Left ventricle myocardium inferior (tissue), 1 donor: ENCODE measurements around the gene DYNC1LI1. TPM values are rescaled to one million over a fixed set of nuclear protein-coding genes. Genes with fewer than 3 reads are reported as not detected.

Experiments used
- DNase-seq: peaks from one replicate; pipeline ENCODE4 v3.0.0-alpha.2; 2020
- H3K27ac ChIP-seq: fragments of 200-600 bp; replicated peaks from 2 replicates; pipeline ENCODE4 v1.8.0; 2021
- H3K27me3 ChIP-seq: fragments of 200-600 bp; 2 replicates; pipeline ENCODE4 v1.8.0; 2021; ENCODE audit warnings: low read depth
- H3K36me3 ChIP-seq: fragments of 200-600 bp; 2 replicates; pipeline ENCODE4 v1.8.0; 2021
- H3K4me1 ChIP-seq: fragments of 200-600 bp; 2 replicates; pipeline ENCODE4 v1.8.0; 2021
- H3K4me3 ChIP-seq: fragments of 200-600 bp; 2 replicates; pipeline ENCODE4 v1.8.0; 2021; ENCODE audit warnings: mild to moderate bottlenecking, moderate library complexity
- H3K9me3 ChIP-seq: fragments of 200-600 bp; replicated peaks from 2 replicates; pipeline ENCODE4 v1.8.0; 2021
- CTCF ChIP-seq: fragments of 200-600 bp; IDR thresholded peaks from 2 replicates; pipeline ENCODE4 v1.8.0; 2021; ENCODE audit warnings: antibody characterized with exemption, mild to moderate bottlenecking, borderline replicate concordance
- intact Hi-C: fragments of 100-400 bp; cut with micrococcal nuclease; formaldehyde crosslinking; loops from one replicate; pipeline ENCODE4 v1.11.0; 2022
- total RNA-seq: library from RNA; stranded (reverse); fragmentation: NEBNext Ultra II Directional; extraction: Animal tissue kit (Norgen Biotek cat#: 25700); gene quantifications from one replicate; pipeline ENCODE4 v1.2.1, GENCODE V29; 2021
- donor health status: DM: no; HTN: yes; CAD: no; lungs with severe emphysema.

The DYNC1LI1 gene
- total RNA-seq, 1 donor from 2014 or later = 53.8 TPM

GRCh38 chr3:32601722-32602121, 31.1 kb upstream of the DYNC1LI1 start:
- Histone ChIP-seq H3K9me3 (no peaks in the 10 kb centered on the region), H3K36me3 (no peaks in the 10 kb centered on the region), H3K27ac (no peak overlapping the region), H3K4me1 (peaks cover 16% of the 10 kb centered on the region), H3K27me3 (no peaks in the 10 kb centered on the region), H3K4me3 (no peak overlapping the region)
- intact Hi-C loops = no loop called here
- no peak for DNase-seq
- TF ChIP-seq CTCF = no peak

GRCh38 chr3:32597656-32598055, 27.0 kb upstream of the DYNC1LI1 start:
- H3K4me1 ChIP-seq = peaks cover 39% of the 10 kb centered on the region
- no peak overlapping the region for H3K4me3 ChIP-seq
- no peak for TF ChIP-seq CTCF
- no peak overlapping the region for H3K27ac ChIP-seq
- DNase-seq = no peak
- no peaks in the 10 kb centered on the region for H3K36me3 ChIP-seq
- no peaks in the 10 kb centered on the region for H3K9me3 ChIP-seq
- intact Hi-C loops = no loop called here
- no peaks in the 10 kb centered on the region for H3K27me3 ChIP-seq

DNA sequence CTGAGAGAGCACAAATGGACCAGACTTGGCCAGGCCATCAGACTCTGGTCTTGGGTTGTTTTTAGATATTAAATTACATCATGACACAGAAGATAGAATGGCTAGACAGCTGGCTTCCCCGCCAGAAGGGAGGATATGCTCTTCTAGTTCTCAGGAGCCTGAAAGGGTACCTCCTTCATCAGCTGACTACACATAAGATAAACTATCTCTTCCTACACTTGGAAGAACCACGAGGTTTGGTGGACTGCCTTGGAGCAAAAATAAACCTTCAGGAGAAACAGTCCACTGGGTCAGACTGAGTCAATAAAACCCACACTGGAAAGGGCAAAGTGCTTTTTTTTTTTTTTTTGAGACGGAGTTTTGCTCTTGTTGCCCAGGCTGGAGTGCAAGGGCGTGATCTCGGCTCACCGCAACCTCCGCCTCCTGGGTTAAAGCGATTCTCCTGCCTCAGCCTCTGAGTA, 26.3 kb upstream of the DYNC1LI1 start:
- Histone ChIP-seq H3K4me3 (no peak overlapping the region), H3K27me3 (no peaks in the 10 kb centered on the region), H3K4me1 (peaks cover 40% of the 10 kb centered on the region), H3K36me3 (no peaks in the 10 kb centered on the region), H3K27ac (peak overlapping the region; percentile 48), H3K9me3 (no peaks in the 10 kb centered on the region)
- peak; percentile 38 for DNase-seq
- intact Hi-C loops = no loop called here
- no peak for TF ChIP-seq CTCF

- intact Hi-C loops = no loop called here
- no peaks in the 10 kb centered on the region for H3K9me3 ChIP-seq
- no peak overlapping the region for H3K4me3 ChIP-seq
- no peaks in the 10 kb centered on the region for H3K27me3 ChIP-seq
- no peaks in the 10 kb centered on the region for H3K36me3 ChIP-seq
- no peak for DNase-seq
- no peak for TF ChIP-seq CTCF
- H3K27ac ChIP-seq = peak overlapping the region; percentile 48
- H3K4me1 ChIP-seq = peaks cover 43% of the 10 kb centered on the region
Measured at GRCh38 chr3:32596282-32596908, 25.7 kb upstream of the DYNC1LI1 start.

DNA sequence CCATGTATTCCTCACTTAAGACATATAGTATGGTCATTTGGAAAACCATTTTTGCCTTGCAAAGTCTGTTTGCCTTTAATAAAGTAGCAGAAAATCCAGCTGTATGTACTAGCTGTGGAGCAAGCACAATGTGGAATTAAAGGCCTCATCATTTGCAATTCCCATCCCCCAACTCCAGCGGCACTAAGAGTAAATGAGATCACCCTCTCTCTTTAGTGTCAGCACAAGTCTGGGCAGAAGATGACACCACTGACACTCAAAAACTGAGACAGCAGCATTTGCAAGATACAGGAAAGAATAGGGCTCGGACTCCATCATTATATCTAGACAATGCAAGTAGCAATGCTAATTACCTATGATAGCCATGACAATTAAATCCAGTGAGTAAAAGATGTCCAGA, 24.7 kb upstream of the DYNC1LI1 start:
- TF ChIP-seq CTCF = no peak
- H3K27ac ChIP-seq = no peak overlapping the region
- intact Hi-C loops = no loop called here

More for the DNA sequence above, 24.7 kb upstream of the DYNC1LI1 start:
- peaks cover 43% of the 10 kb centered on the region for H3K4me1 ChIP-seq
- no peak for DNase-seq
- H3K9me3 ChIP-seq = no peaks in the 10 kb centered on the region
- no peaks in the 10 kb centered on the region for H3K27me3 ChIP-seq
- H3K4me3 ChIP-seq = no peak overlapping the region
- no peaks in the 10 kb centered on the region for H3K36me3 ChIP-seq
